Gastroesophageal sphincter (tissue), 3 donors: ENCODE measurements around the gene PCBP3.

Source experiments
- POLR2A ChIP-seq, 2 donors: fragments of 450-650 bp; IDR thresholded peaks; one replicate each; pipeline ENCODE4 v1.6.1; 2017; ENCODE audit warnings: antibody characterized with exemption in 2 of 2, mild to moderate bottlenecking in 2 of 2, moderate library complexity in 1 of 2
- TF ChIP-seq, protein P1 (sequence below), 4 experiments: fragments of 200-600 bp in 2 of 4; fragments of 450-650 bp in 2 of 4; sonication (generic) in 1 of 4; IDR thresholded peaks; one replicate each; pipeline ENCODE4 v1.5.1; 2017 to 2019; ENCODE audit warnings: antibody characterized with exemption in 4 of 4, mild to moderate bottlenecking in 2 of 4, moderate library complexity in 2 of 4

DNA sequence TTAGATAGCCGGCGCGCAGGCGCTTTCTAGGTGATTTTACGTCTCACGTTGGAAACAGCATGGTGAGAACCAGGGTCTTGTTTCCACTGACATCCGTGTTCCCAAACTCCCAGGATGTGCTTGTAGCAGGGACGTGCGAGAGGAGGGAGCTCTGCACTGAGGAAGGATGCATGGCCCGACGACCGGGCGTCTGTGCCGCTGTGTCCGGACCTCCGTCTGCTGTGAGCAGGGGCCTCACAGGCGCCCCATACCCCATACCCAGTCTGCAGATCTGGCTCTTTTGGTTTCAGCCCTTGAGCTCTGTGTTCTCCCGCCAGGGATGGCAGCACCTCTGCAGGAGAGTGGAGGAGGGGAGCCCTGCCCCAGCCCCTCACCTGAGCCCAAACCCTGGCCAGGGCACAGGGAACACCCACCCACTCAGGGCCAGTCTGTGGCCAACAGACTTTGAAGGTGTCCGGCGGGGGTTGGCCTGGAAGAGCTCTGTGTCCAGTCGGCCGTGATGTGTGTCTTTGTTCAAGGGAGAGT lies 270.9 kb downstream of the PCBP3 start:
- TF ChIP-seq POLR2A (IDR thresholded peaks at IDR 0.05) = no peak
- TF ChIP-seq, protein P1, sequence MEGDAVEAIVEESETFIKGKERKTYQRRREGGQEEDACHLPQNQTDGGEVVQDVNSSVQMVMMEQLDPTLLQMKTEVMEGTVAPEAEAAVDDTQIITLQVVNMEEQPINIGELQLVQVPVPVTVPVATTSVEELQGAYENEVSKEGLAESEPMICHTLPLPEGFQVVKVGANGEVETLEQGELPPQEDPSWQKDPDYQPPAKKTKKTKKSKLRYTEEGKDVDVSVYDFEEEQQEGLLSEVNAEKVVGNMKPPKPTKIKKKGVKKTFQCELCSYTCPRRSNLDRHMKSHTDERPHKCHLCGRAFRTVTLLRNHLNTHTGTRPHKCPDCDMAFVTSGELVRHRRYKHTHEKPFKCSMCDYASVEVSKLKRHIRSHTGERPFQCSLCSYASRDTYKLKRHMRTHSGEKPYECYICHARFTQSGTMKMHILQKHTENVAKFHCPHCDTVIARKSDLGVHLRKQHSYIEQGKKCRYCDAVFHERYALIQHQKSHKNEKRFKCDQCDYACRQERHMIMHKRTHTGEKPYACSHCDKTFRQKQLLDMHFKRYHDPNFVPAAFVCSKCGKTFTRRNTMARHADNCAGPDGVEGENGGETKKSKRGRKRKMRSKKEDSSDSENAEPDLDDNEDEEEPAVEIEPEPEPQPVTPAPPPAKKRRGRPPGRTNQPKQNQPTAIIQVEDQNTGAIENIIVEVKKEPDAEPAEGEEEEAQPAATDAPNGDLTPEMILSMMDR (IDR thresholded peaks at IDR 0.05) = no peak
